ENCODE measurements around the gene ZNF621. TPM values are rescaled to one million over a fixed set of nuclear protein-coding genes. Genes with fewer than 3 reads are reported as not detected.

ZNF621 gene
- total RNA-seq, 1 experiment from 2014 or later = 20.0 TPM

GRCh38 chr3:40505599-40506462 lies 18.9 kb upstream of the ZNF621 start, which contains the start of gene ZNF620 (continued):
- TF ChIP-seq, protein P1, sequence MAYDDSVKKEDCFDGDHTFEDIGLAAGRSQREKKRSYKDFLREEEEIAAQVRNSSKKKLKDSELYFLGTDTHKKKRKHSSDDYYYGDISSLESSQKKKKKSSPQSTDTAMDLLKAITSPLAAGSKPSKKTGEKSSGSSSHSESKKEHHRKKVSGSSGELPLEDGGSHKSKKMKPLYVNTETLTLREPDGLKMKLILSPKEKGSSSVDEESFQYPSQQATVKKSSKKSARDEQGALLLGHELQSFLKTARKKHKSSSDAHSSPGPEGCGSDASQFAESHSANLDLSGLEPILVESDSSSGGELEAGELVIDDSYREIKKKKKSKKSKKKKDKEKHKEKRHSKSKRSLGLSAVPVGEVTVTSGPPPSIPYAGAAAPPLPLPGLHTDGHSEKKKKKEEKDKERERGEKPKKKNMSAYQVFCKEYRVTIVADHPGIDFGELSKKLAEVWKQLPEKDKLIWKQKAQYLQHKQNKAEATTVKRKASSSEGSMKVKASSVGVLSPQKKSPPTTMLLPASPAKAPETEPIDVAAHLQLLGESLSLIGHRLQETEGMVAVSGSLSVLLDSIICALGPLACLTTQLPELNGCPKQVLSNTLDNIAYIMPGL (CRISPR knock-in tag; IDR thresholded peaks at IDR 0.05) = peak; percentile 79
- TF ChIP-seq FOXP1 (CRISPR knock-in tag; IDR thresholded peaks at IDR 0.05; ENCODE audit: borderline replicate concordance) (peak; percentile 59; the same call in 1 of the 2 replicates), NR2C2 (CRISPR knock-in tag; IDR thresholded peaks at IDR 0.05) (no peak), CREM (CRISPR knock-in tag; IDR thresholded peaks at IDR 0.05) (peak; percentile 79), ATF3 (CRISPR knock-in tag; conservative IDR thresholded peaks at IDR 0.05) (no peak), ATF6 (CRISPR knock-in tag; IDR thresholded peaks at IDR 0.05) (no peak), ELF4 (CRISPR knock-in tag; IDR thresholded peaks at IDR 0.05; ENCODE audit: low read depth) (no peak), USF1 (CRISPR knock-in tag; IDR thresholded peaks at IDR 0.05) (no peak), FOXJ3 (CRISPR knock-in tag; IDR thresholded peaks at IDR 0.05; ENCODE audit: borderline replicate concordance) (no peak), ZNF317 (CRISPR knock-in tag; IDR thresholded peaks at IDR 0.05; ENCODE audit: borderline replicate concordance, low read depth) (no peak), RELA (CRISPR knock-in tag; IDR thresholded peaks at IDR 0.05; ENCODE audit: borderline replicate concordance) (no peak), MXD4 (CRISPR knock-in tag; IDR thresholded peaks at IDR 0.05; ENCODE audit: borderline replicate concordance) (no peak), ZNF138 (CRISPR knock-in tag; conservative IDR thresholded peaks at IDR 0.05) (no peak), ZNF219 (CRISPR knock-in tag; IDR thresholded peaks at IDR 0.05; ENCODE audit: borderline replicate concordance) (no peak), KAT7 (CRISPR knock-in tag; IDR thresholded peaks at IDR 0.05; ENCODE audit: borderline replicate concordance) (no peak), GABPB1 (CRISPR knock-in tag; IDR thresholded peaks at IDR 0.05) (peak; percentile 82), RORB (CRISPR knock-in tag; IDR thresholded peaks at IDR 0.05) (no peak), ZNF232 (CRISPR knock-in tag; IDR thresholded peaks at IDR 0.05) (peak; percentile 76; the same call in 1 of the 2 replicates), ZNF423 (CRISPR knock-in tag; IDR thresholded peaks at IDR 0.05) (peak; percentile 94), CDX4 (CRISPR knock-in tag; IDR thresholded peaks at IDR 0.05; ENCODE audit: borderline replicate concordance) (no peak), SP1 (CRISPR knock-in tag; conservative IDR thresholded peaks at IDR 0.05) (peak; percentile 70), NR1H2 (CRISPR knock-in tag; IDR thresholded peaks at IDR 0.05) (no peak), ZNF671 (CRISPR knock-in tag; IDR thresholded peaks at IDR 0.05) (no peak), ZNF416 (CRISPR knock-in tag; IDR thresholded peaks at IDR 0.05) (no peak), PRDM15 (CRISPR knock-in tag; IDR thresholded peaks at IDR 0.05) (no peak), SMAD4 (CRISPR knock-in tag; IDR thresholded peaks at IDR 0.05) (no peak)
- TF ChIP-seq, protein P2, sequence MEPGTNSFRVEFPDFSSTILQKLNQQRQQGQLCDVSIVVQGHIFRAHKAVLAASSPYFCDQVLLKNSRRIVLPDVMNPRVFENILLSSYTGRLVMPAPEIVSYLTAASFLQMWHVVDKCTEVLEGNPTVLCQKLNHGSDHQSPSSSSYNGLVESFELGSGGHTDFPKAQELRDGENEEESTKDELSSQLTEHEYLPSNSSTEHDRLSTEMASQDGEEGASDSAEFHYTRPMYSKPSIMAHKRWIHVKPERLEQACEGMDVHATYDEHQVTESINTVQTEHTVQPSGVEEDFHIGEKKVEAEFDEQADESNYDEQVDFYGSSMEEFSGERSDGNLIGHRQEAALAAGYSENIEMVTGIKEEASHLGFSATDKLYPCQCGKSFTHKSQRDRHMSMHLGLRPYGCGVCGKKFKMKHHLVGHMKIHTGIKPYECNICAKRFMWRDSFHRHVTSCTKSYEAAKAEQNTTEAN (CRISPR knock-in tag; IDR thresholded peaks at IDR 0.05) = peak; percentile 19; the same call in 1 of the 2 replicates
- TF ChIP-seq, protein P3, sequence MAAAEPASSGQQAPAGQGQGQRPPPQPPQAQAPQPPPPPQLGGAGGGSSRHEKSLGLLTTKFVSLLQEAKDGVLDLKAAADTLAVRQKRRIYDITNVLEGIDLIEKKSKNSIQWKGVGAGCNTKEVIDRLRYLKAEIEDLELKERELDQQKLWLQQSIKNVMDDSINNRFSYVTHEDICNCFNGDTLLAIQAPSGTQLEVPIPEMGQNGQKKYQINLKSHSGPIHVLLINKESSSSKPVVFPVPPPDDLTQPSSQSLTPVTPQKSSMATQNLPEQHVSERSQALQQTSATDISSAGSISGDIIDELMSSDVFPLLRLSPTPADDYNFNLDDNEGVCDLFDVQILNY (CRISPR knock-in tag; IDR thresholded peaks at IDR 0.05) = 0 out of 2 replicates have a peak, but pooled peaks have one; percentile 44
